GM21423 (cell line): ENCODE measurements around the gene MALRD1.
"Not testable (repeated sequence)": the region's sequence is repeated elsewhere in the genome, so short reads cannot be mapped to it uniquely, and the experiment has no call there.

Experiments
- ATAC-seq: cut with Tn5 transposase; IDR thresholded peaks from one replicate; pipeline ENCODE4 v1.9.1; 2021; ENCODE audit warnings: mild to moderate bottlenecking, moderate library complexity; ENCODE audit not compliant: unreplicated experiment

The MALRD1 gene

DNA sequence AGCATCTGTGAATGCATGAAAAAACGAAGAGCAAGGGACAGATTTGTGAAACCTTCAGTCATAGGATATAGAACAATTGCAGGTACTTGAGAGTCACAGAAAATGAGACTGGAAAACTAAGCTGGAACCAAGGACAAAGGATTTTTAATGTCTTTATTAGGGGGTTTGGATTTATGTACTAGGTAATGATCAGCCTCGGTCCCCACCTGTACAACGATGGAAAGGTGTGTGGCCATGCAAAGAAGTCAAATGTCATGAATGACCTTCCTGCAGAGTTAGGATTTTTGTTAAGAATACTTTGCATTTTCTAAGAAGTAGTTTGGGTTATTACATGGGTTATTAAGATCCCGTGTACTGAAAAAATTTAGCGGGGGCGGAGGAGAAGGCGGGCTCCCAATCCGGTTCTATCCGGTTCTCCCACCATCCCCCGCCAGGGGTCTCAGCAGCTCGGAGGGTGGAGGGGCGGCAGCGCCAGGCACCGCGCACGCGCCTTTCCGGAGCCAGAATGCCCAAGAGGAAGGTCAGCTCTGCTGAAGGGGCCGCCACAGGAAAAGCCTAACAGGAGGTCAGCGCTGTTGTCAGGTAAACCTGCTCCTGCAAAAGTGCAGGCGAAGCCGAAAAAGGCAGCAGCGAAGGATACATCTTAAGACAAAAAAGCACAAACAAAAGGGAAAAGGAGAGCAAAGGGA, 440.1 kb downstream of the MALRD1 start:
- ATAC-seq, result no peak

DNA sequence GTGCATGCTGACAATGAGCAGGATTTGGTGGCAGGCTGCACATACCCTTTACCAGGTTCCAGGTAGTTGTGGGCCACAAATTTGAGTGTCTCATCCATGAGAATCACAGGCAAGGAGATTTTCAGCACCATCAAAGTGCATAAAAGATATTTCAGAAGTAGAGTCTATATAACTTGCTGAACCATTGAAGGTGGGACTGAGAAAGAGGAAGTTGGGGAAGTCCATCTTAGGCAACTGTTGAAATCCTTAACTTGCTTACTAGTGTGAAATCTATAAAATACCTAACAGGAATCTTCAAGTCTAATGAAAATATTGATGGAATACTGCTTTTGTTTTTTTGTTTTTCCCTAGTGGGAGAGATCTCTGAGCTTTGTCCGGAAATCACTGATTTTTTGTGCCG, 442.6 kb downstream of the MALRD1 start:
- ATAC-seq, result no peak

DNA sequence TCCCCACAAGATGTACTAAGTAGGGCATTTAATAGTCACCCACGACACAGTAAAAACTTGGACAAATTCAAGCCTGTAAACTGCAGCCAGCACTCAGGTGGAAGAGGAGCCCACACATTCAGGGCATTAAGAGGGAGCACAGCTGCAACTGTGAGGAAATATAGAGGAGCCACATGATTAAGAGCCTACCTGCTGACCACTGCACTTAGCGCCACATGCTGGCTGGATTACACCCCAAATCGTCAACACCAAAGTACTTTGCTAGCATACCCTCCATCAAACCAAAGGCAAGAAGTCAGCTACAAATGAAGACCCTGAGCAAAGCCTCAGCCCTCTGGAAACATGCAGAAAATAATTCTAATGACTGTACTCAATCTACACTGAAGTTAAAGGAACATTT, 445.3 kb downstream of the MALRD1 start:
- ATAC-seq, result no peak

DNA sequence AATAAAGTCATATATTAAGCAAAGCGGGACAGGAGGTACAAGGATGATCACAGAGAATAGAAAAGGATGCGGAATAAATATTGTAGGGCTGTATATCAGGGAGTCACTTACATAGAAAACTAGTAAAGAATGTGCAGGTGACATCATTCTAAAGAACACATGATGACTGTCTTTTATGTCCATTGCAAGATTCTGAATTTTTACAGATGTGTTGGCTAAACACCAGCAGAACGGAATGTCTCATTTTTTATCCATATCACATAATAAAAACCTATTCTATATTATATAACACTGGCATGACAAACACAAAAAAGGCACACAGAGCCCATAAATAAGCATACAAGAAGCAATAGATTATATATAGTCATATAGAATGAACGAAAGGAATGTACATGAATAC, 448.4 kb downstream of the MALRD1 start:
- no peak for ATAC-seq

DNA sequence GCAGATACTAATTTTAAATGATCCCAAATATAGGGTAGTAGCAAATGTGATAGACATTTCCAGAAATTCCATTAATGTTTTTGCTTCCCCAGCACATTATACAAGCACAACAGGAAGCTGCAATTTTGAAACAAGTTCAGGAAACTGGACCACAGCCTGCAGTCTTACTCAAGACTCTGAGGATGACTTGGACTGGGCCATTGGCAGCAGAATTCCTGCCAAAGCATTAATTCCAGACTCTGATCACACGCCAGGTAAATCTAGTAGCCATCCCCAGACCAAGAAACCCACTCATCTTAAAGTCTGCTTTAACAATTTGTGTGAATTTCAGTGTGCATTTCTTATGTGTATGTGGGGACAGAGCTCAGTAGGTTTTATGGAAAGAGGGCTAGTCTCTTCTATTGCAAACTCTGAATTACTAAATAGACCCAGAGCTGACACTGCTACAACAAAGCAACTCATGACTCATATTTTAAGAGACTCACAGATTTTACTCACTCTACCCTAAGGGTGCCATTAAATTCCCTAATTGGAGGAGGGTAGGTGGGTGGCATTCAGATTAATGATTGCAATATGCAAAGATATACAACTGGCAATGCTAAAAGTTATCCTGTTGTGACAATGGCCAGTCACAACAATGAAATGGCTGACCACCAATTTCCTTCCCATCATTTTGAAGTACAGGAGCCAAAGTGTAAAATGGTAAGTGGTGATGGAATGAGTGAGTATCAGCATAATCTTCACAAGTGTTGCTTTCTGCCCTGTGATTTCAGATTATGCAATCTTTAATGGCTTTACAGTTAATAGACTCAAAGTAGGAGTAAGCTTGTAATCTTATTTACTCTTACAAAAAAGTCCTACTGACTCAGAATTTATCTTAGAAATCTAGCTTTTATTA, 450.0 kb downstream of the MALRD1 start:
- no peak for ATAC-seq

DNA sequence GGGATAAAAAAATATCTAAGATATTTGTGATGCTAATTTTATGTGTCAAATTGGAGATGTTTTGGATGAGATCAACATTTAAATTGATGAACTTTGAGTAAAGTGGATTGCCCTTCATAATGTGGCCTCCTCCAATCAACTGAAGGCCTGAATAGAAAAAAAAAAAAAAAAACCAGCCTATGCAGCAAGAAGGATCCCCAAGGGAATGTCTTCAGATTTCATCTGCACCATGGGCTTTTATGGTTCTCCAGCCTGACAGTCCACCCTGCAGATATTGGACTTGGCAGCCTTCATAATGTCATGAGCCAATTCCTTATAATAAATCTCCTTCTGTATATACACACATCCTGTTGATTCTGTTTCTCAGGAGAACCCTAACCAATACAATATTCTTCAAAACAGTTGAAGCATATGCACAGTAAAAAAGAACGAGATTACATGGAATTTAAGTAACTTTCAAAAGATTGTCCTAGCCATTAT, 450.7 kb downstream of the MALRD1 start:
- ATAC-seq, result no peak

DNA sequence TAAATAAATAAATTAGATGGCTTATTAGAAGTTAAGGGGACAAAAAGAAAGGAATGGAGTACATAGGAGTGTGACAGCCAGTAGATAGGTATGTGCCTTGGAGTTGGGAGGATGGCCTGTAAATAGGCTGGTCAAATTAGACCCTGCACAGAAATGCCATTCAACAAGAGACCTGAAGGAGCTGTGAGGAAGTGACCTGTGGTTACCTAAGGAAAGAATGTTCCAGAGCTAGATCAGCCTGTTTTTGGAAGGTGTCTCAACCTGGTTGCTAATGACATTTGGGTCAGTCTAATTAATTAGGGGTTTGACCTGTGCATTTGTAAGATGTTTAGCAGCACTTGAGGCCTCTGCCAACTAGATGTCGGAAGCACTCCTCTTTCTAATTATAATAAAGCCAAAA, 452.4 kb downstream of the MALRD1 start:
- no peak for ATAC-seq

DNA sequence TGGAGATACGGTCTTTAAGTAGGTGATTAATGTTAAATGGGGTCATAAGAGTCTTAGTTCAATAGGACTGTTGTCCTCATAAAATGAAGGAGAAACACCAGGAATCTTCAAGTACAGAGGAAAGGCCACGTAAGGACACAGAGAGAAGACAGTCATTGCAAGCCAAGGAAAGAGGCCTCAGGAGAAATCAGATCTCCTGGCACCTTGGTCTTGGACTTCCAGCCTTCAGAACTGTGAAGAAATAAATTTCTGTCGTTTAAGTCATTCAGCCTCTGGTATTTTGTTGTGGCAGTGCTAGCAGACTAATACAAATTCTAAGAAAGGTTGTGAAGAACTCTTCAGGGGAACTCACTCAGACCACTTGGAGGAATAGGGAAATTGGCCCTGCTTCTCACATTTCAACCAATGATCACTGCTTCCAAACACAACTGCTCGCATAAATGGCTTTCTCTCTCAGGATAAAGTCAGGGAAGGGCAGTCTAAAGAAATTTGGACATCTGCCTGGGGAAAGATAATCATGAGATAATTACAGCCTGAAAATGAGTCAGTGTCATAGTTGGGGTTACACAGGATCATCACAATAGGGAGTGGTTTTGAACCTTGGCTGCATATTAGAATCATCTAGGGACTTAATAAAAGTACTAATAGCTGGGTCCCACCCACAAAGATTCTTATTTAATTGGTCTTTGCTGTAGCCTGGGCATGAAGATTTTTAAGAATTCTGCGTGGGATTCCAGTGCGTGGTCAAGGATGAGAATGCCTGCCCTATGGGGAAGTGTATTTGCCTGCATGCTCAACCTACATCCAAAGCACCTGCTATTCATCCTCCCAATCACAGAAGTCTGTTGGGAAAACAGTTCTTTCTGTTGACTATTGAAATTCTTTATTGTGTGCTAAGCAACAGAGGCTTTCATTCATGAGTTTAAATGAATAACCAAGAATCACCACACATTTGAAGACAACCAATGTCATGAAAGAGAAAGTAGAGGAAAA, 457.0 kb downstream of the MALRD1 start:
- ATAC-seq, result no peak

DNA sequence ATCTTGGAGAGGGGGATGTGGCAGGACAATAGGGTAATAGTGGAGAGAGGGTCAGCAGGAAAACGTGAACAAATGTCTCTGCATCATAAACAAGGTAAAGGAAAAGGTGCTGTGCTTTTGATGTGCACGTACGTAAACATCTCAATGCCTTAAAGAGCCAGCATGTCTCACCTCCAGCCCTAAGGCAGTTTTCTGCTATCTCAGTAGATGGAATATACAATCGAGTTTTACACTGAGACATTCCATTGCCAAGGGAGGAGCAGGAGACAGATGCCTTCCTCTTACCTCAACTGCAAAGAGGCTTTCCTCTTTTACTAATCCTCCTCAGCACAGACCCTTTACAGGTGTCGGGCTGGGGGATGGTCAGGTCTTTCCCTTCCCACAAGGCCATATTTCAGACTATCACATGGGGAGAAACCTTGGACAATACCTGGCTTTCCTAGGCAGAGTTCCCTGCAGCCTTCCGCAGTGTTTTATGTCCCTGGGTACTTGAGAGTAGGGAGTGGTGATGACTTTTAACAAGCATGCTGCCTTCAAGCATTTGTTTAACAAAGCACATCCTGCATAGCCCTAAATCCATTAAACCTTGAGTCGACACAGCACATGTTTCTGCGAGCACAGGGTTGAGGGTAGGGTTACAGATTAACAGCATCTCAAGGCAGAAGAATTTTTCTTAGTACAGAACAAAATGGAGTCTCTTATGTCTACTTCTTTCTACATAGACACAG, 461.6 kb downstream of the MALRD1 start:
- ATAC-seq, result not testable (repeated sequence)

DNA sequence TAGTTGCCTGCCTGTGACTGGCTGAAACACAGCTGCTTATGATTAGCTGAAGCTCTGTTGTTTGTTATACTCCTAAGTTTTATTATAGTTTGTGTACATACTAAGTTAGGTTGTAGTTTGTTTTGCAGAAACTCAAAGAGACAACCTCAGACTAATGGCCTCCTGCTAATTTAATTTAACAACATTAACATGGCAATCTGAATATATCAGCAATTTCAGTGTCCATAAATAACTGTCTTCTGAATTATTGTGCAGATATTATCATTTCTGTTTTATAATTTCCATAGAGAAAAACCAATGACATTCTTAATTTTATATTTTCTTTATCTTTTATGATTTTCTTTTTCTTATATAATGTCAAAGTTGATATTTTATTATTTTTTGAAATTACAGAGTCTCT, 469.5 kb downstream of the MALRD1 start:
- no peak for ATAC-seq

DNA sequence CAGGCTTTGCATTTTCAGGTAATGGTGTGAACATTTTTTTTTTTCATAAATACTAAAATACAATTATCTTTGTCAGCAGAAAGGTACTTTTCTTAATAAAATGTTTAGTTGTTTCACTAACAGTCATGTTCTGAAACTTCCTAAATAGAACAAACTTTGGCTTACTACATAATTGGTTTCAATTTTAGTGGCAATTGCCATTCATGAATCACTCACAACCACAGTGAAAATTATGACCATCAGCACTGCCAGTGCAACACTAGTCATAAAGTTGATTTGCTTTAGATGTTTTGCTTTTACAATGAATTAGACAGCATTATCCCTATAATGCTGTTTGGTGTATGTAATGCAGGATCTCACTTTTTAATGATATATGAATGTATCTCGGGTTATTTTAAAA, 470.0 kb downstream of the MALRD1 start:
- ATAC-seq, result no peak

DNA sequence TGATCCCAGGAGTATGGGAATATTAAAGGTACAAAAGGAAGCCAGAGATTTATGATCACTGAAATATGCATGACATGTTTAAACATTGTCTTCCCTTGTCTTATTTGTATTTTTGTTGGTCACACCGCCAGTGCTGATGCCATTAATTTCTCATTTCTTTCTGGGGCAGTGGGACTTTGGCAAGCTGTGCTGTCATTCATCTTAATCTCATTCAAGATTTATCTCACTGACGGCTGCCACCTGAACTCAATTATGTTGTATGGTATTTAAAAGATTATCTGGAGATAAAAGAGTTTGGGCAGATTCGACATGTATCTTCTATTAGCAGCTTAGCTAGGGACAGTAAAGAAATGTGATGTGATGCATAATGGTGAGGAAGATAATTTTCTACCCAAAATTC, 482.7 kb downstream of the MALRD1 start:
- ATAC-seq, result no peak

DNA sequence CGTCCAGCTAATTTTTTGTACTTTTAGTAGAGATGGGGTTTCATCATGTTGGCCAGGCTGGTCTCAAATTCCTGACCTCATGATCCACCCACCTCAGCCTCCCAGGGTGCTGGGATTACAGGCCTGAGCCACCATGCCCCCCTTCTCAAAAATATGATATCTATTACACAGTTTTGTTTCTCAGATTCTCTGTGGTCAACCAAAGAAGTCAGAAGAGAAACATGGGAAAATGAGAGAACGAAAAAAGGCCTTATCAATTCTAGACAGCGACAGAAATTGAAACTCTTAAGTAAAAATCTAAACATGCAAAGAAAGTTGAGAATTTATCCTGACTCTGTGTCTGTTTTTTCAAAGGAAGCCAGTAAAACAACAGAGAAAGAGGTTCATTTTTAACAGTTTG, 483.8 kb downstream of the MALRD1 start:
- no peak for ATAC-seq

DNA sequence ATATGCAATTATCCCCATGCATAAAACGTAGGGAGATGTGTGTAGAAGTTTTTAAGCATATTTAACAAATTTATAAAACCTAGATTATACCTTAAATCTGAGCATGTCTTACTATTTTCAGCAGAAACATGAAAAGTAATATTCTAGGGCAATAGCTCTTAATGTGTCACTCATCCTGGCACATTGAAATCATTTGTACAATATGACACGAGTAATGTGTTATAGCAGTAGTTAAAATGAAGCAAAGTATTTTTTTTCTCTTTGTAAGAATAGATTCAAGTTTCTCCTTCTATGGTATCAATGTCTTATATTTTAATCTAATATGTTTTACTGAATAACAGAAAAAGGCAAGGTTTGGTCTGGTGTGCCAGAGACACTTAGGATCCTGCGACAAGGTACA, 492.7 kb downstream of the MALRD1 start:
- no peak for ATAC-seq

DNA sequence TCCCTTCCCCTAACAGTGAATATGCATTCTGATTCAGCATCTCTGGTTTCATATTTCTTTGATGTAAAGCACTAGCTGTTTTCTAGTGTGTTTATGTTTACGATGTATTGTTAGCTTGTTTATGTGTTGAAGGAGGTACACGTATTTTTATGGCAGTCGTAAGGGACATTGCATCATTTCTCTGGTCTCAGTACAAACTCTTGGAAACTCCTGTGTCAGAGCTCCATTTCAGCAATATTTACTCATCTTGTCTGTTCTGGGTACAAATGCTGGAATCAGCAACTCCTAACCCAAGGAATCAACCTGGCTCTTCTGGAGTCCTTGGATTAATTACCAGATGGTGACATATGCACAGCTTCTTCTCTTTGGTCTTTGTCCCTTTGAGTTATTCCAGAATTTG, 497.6 kb downstream of the MALRD1 start:
- no peak for ATAC-seq

DNA sequence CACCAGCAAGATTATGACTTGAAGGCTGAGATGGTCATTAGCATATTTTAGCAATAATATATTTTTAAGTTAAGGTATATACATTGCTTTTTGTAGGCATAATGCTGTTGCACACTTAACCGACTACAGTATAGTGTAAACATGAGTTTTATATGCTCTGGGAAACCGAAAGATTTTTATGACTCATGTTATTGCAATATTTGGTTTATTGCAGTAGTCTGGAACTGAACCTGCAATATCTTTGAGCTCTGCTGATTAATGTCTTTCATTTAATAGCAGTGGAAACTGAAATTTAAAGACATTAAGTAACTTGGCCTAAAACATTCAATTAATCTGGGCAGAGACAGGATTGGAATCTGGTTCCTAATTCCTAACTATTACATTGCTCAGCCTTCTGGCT, 500.9 kb downstream of the MALRD1 start:
- no peak for ATAC-seq

DNA sequence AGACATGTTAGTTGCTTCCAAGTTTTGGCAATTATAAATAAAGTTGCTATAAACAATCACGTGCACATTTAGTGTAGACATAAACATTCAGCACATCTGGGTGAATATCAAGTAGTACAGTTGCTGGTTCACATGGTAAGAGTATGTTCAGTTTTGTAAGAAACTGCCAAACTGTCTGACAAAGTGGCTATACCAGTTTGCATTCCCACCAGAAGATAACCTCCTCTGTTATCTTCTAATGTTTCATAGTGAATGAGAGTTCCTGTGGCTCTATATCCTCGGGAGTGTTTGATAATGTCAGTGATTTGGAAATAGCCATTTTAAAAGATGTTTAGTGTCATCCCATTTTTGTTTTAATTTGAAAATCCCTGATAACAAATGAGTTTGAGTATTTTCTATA, 508.1 kb downstream of the MALRD1 start:
- no peak for ATAC-seq

DNA sequence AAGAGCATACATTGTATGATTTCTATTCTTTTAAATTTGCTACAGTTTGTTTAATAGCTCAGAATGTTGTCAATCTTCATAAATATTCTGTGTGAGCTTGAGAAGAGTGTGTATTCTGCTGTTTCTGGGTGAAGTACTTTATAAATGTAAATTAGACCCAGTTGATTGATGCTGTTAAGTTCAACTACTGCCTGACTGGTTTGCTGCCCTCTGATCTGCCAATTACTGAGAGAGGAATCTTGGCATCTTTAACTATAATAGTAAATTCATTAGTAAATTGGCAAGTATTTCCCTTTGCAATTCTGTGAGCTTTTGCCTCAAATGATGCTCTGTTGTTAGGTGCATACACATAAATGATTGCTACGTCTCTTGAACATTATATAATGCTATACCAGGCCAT, 512.6 kb downstream of the MALRD1 start:
- ATAC-seq, result no peak

DNA sequence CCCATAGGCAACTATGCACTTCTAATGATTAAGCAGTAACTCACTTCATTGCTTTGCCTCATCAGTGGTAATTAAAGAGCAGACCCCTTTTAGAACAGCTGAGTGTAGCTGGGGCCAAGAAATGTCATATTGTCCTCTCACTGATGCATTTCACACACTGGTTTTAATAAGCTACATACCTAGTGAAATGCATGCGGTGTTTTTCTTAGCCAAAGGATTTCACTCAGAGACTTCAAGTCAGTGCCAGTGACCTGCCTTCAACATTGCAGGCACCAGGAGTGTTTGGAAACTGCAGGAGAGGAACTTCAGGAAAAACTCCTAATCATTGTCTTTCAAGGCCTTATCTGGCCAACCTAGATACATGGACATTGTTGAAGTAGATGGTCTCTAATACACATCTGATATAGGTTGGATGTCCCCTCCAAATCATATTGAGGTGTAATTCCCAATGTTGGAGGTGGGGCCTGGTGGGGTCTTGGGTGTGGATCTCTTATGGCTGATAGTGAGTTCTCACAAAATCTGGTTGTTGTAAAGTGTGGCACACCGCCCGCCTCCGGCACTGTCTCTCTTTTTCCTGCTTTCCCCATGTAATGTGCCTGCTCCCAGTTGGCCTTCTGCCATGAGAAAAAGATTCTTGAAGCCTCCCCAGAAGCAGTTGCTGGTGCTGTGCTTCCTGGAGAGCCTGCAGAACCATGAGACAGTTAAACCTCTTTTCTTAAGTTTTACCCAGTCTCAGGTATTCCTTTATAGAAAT, 515.0 kb downstream of the MALRD1 start:
- ATAC-seq, result no peak

DNA sequence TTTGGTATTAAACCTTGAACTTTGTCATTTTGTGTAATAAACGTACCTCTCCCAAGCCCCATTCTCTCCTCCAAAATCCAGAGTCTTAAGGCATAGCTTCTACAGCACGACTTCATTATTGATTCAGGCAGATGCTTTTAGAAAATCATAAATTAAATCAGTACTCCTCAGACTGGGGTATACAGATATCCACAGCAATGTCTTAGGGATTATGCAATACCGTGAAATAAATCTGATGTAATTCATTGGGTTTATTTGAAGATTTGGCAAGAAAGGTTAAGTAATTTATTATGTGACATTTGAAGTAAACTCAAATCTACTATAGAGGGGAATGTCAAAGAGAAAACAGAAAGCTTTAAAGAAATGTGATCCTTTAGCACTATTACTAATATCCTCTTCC, 521.5 kb downstream of the MALRD1 start:
- no peak for ATAC-seq
